ENCODE data around the gene CSNK1D.

CSNK1D gene

DNA sequence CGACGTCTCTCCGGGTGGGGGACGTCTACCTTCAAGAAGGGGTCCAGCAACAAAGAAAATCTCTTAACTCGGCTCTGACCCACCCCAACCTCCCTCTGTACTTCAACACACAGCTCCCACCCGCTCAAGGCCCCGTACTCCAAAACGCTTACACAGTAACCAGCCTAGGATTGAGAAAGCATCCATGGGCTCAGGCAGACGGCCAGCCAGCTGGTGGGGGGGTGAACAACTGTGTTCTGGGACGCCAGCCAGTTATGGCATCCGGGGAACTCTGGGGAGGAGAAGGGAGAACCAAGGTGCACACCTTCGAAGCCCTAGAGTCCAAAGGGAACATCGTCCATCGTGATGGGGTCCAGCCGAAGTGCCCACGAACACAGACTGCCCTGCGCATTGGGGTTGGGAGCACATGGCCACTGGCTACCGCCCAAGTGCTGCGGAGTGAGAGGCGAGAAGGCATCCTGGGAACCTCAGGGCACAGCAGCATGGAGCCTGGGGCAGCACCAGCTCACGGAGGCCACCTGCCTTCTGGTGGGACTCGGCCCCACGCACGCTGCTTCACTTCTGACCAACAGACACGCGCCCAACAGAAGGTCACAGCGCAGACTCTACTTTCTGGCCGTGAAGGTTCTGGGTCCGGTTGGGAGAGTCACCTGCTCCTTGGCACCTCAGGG, 30.4 kb downstream of the CSNK1D start:
- Histone ChIP-seq H3K27ac (ENCODE audit: low read depth in 2 of 2, low read length in 2 of 2) (peak overlapping the region in 1 of 2 donors; percentile 63), H3K9me3 (ENCODE audit: control insufficient read depth in 2 of 2, low read length in 2 of 2) (no peaks in the 10 kb centered on the region), H3K36me3 (ENCODE audit: control insufficient read depth in 2 of 2, insufficient read depth in 2 of 2, low read length in 2 of 2) (peaks cover 57 to 73% of the 10 kb centered on the region in 2 donors), H3K27me3 (ENCODE audit: control insufficient read depth in 2 of 2, insufficient read depth in 2 of 2, low read length in 2 of 2) (no peaks in the 10 kb centered on the region), H3K4me3 (ENCODE audit: low read length in 2 of 2) (no peak overlapping the region), H3K4me1 (ENCODE audit: control insufficient read depth in 2 of 2, insufficient read depth in 2 of 2, low read length in 2 of 2) (peaks cover 51 to 69% of the 10 kb centered on the region in 2 donors), H3K9ac (ENCODE audit: low read depth in 1 of 2, low read length in 2 of 2) (no peak overlapping the region)

DNA sequence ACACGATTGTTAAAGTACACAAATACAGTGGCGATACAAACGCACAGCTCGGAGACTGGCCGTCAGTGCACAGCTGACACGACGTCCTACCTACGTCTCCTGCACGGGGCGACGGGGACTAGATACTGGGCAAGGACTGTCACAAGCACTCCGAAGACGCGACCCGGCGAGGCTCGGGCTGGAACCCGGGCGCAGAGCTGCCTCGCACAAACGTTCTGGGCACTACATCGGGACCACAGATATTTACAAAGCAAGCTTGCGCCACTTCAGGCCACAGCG, 30.9 kb downstream of the CSNK1D start:
- H3K27me3 ChIP-seq (ENCODE audit: control insufficient read depth in 2 of 2, insufficient read depth in 2 of 2, low read length in 2 of 2) = no peaks in the 10 kb centered on the region
- no peak overlapping the region for H3K4me3 ChIP-seq (ENCODE audit: low read length in 2 of 2)
- H3K9me3 ChIP-seq (ENCODE audit: control insufficient read depth in 2 of 2, low read length in 2 of 2) = no peaks in the 10 kb centered on the region
- no peak overlapping the region for H3K9ac ChIP-seq (ENCODE audit: low read depth in 1 of 2, low read length in 2 of 2)
- H3K27ac ChIP-seq (ENCODE audit: low read depth in 2 of 2, low read length in 2 of 2) = peak overlapping the region in 1 of 2 donors; percentile 63
- H3K36me3 ChIP-seq (ENCODE audit: control insufficient read depth in 2 of 2, insufficient read depth in 2 of 2, low read length in 2 of 2) = peaks cover 55 to 71% of the 10 kb centered on the region in 2 donors
- peaks cover 55 to 74% of the 10 kb centered on the region in 2 donors for H3K4me1 ChIP-seq (ENCODE audit: control insufficient read depth in 2 of 2, insufficient read depth in 2 of 2, low read length in 2 of 2)

DNA sequence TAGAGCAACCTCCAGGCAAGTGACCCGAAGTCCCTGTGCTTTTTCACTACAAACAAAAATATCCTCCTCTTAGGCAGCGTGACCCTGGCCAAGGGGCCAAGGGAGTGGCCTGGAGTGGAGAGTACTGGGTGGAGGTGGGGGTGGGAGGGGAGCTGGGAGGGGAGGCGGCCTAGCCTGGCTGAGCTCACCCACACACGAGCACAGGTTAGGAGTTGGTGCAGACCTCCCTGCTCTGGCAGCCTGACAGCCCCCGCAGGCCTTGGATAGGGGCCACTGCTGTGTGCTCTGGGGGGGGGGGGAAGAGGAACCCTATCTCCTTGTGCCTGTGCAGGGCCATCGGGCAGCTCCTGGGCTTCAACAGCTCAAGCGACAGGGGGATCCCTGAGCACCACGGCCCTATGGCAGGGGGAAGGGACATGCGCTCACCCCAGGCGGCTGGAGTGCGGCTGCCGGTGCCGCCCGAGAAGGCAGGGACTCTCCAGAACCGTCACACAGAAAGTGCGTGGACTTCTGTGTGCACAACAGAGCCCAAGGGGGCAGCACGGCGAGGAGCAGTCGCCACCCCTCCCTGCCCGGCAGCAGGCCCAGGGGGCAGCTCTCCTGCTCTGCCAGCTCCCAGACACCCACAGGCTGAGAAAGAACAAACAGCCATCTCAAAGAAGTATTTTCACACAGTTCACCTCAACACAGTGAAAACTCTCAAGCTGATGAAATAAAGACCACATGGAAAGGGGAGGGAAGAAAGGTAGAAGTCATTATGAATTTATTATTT, 31.4 kb downstream of the CSNK1D start:
- no peaks in the 10 kb centered on the region for H3K9me3 ChIP-seq (ENCODE audit: control insufficient read depth in 2 of 2, low read length in 2 of 2)
- peak overlapping the region; percentile 60 to 63 for H3K27ac ChIP-seq (ENCODE audit: low read depth in 2 of 2, low read length in 2 of 2)
- no peak overlapping the region for H3K4me3 ChIP-seq (ENCODE audit: low read length in 2 of 2)
- peaks cover 55 to 69% of the 10 kb centered on the region in 2 donors for H3K36me3 ChIP-seq (ENCODE audit: control insufficient read depth in 2 of 2, insufficient read depth in 2 of 2, low read length in 2 of 2)
- H3K27me3 ChIP-seq (ENCODE audit: control insufficient read depth in 2 of 2, insufficient read depth in 2 of 2, low read length in 2 of 2) = no peaks in the 10 kb centered on the region
- H3K4me1 ChIP-seq (ENCODE audit: control insufficient read depth in 2 of 2, insufficient read depth in 2 of 2, low read length in 2 of 2) = peaks cover 53 to 71% of the 10 kb centered on the region in 2 donors
- peak overlapping the region in 1 of 2 donors; percentile 45 for H3K9ac ChIP-seq (ENCODE audit: low read depth in 1 of 2, low read length in 2 of 2)

DNA sequence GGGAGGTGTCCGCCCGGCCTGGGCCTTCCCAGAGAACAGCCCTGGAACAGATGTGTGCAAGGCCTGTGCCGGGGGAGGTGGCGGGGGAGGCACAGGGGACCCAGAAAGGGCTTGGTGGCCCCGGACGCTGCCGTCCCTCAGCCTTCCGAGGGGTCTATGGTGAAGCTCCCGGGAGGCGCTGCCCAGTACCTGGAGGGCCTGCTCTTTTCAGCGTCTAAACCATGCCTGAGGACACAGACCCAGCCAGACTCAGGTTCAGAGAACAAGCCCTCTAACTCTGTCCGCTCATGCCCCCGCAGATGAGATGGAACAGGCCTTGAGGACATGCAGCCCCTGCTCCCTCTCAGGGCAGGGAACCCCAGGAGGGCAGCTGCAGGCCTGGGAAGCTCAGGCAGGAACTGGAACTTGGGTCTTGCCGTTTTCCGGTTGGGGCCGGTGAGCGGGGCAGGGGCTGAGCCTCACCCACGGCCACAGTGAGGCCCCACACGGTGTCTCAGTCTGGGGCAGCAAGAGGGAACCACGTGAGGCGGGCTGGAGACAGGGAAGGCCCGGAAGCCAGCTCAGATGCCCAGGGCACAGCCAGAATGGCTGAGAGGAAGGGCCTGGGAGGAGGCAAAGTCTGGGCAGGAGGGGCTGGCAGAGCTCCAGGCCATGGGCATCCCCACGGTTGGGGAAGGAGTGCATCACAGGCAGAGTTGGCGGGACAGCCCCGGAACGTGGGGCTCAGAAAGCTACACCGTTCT, 32.1 kb downstream of the CSNK1D start:
- Histone ChIP-seq H3K36me3 (ENCODE audit: control insufficient read depth in 2 of 2, insufficient read depth in 2 of 2, low read length in 2 of 2) (peaks cover 56 to 64% of the 10 kb centered on the region in 2 donors), H3K27ac (ENCODE audit: low read depth in 2 of 2, low read length in 2 of 2) (peak overlapping the region; percentile 60 to 63), H3K4me3 (ENCODE audit: low read length in 2 of 2) (no peak overlapping the region), H3K27me3 (ENCODE audit: control insufficient read depth in 2 of 2, insufficient read depth in 2 of 2, low read length in 2 of 2) (no peaks in the 10 kb centered on the region), H3K9ac (ENCODE audit: low read depth in 1 of 2, low read length in 2 of 2) (peak overlapping the region; percentile 6 to 45), H3K4me1 (ENCODE audit: control insufficient read depth in 2 of 2, insufficient read depth in 2 of 2, low read length in 2 of 2) (peaks cover 52 to 74% of the 10 kb centered on the region in 2 donors), H3K9me3 (ENCODE audit: control insufficient read depth in 2 of 2, low read length in 2 of 2) (no peaks in the 10 kb centered on the region)

DNA sequence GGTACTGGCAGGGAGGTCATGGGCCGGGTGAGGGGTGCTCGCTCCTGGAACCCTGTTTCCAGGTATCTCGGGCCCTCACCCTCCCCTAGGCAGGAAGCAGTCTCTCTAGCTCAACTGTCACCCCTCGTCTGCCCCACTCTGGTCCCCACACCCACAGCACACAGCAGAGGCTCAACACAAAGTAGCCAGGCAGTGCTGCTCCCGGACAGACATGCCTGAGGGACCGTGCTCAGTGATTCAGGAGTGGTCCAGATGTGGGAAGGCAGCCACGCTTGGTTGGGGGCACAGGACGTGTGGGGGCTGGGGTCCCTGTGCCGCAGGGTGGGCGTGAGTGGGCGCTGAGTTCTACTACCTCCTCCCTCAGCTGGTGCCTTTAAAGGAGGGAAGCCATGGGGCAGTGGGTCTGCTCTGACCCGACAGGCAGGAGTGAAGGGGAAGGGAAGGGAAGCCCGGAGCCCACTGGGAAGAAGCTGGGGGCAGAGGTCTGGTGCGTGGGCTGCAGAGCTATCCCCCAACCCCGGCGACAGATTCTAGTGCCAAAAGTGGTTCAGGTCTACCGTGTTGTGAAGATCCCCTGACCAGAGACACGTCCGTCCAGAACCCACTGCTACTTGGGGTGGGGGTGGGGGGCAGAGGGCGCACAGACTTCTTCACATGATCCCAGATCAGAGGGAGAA, 32.9 kb downstream of the CSNK1D start:
- Histone ChIP-seq H3K27ac (ENCODE audit: low read depth in 2 of 2, low read length in 2 of 2) (peak overlapping the region in 1 of 2 donors; percentile 63), H3K4me3 (ENCODE audit: low read length in 2 of 2) (no peak overlapping the region), H3K27me3 (ENCODE audit: control insufficient read depth in 2 of 2, insufficient read depth in 2 of 2, low read length in 2 of 2) (no peaks in the 10 kb centered on the region), H3K9me3 (ENCODE audit: control insufficient read depth in 2 of 2, low read length in 2 of 2) (no peaks in the 10 kb centered on the region), H3K4me1 (ENCODE audit: control insufficient read depth in 2 of 2, insufficient read depth in 2 of 2, low read length in 2 of 2) (peaks cover 57 to 76% of the 10 kb centered on the region in 2 donors), H3K9ac (ENCODE audit: low read depth in 1 of 2, low read length in 2 of 2) (peak overlapping the region in 1 of 2 donors; percentile 18), H3K36me3 (ENCODE audit: control insufficient read depth in 2 of 2, insufficient read depth in 2 of 2, low read length in 2 of 2) (peaks cover 51 to 57% of the 10 kb centered on the region in 2 donors)

DNA sequence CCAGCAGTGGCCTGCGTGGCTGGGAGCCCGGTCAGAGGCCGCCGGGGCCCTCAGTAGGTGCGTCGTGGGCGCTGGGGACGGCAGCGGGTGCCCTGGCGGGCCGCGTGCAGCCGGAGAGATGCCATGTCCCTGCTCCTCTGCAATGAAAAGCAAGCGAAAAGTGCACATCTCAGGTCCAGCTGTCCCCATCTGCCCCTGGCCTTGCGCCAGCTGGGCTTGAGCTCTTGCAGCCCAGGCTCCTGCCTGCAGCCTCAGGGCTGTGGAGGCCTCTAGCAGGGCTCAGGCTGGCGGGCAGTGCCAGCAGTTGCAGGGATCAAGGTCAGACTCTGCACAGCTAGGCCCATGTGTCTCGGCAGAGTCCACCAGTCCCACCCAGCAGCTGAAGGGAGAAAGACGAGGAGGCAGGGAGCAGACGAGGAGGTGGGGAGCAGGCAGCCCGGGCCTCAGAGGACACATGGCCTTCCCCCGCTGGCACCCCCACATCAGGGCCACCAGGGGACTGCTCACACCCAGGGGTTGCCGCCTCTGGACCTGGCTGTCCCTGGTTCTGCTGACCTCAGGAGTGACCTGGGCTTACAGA, 33.5 kb downstream of the CSNK1D start:
- H3K36me3 ChIP-seq (ENCODE audit: control insufficient read depth in 2 of 2, insufficient read depth in 2 of 2, low read length in 2 of 2) = peaks cover 45 to 50% of the 10 kb centered on the region in 2 donors

DNA sequence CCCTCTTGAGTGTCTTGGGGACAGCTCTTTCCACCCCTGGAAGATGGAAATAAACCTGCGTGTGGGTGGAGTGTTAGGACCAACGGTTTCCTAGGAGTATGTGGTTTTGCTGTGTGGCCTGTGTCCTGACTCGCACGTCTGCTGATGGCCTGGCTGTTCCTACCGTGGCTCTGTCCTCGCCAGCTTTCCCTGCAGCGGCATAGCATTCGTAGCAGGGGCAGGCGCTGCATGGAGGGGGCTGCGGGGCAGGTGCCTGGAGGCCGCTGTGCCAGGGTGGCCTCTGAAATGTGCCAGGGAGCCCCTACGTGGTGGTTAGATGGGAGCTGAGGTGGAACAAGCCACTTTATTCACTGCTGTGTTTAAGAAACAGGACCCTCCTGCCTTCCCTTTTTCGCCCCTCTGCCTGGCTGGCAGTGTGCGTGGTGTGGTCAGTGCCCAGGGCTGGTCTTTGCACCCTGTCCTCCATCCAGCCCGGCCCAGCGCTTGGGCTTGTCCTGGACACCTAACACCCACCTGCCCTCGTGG, 34.0 kb downstream of the CSNK1D start:
- Histone ChIP-seq H3K9ac (ENCODE audit: low read depth in 1 of 2, low read length in 2 of 2) (no peak overlapping the region), H3K27ac (ENCODE audit: low read depth in 2 of 2, low read length in 2 of 2) (peak overlapping the region in 1 of 2 donors; percentile 38), H3K9me3 (ENCODE audit: control insufficient read depth in 2 of 2, low read length in 2 of 2) (no peaks in the 10 kb centered on the region), H3K36me3 (ENCODE audit: control insufficient read depth in 2 of 2, insufficient read depth in 2 of 2, low read length in 2 of 2) (peaks cover 39 to 45% of the 10 kb centered on the region in 2 donors), H3K27me3 (ENCODE audit: control insufficient read depth in 2 of 2, insufficient read depth in 2 of 2, low read length in 2 of 2) (no peaks in the 10 kb centered on the region), H3K4me3 (ENCODE audit: low read length in 2 of 2) (no peak overlapping the region), H3K4me1 (ENCODE audit: control insufficient read depth in 2 of 2, insufficient read depth in 2 of 2, low read length in 2 of 2) (peaks cover 61 to 77% of the 10 kb centered on the region in 2 donors)

More for the DNA sequence above, 33.5 kb downstream of the CSNK1D start:
- Histone ChIP-seq H3K9ac (ENCODE audit: low read depth in 1 of 2, low read length in 2 of 2) (no peak overlapping the region), H3K27ac (ENCODE audit: low read depth in 2 of 2, low read length in 2 of 2) (peak overlapping the region in 1 of 2 donors; percentile 63), H3K4me1 (ENCODE audit: control insufficient read depth in 2 of 2, insufficient read depth in 2 of 2, low read length in 2 of 2) (peaks cover 60 to 77% of the 10 kb centered on the region in 2 donors), H3K9me3 (ENCODE audit: control insufficient read depth in 2 of 2, low read length in 2 of 2) (no peaks in the 10 kb centered on the region), H3K4me3 (ENCODE audit: low read length in 2 of 2) (no peak overlapping the region), H3K27me3 (ENCODE audit: control insufficient read depth in 2 of 2, insufficient read depth in 2 of 2, low read length in 2 of 2) (no peaks in the 10 kb centered on the region)

DNA sequence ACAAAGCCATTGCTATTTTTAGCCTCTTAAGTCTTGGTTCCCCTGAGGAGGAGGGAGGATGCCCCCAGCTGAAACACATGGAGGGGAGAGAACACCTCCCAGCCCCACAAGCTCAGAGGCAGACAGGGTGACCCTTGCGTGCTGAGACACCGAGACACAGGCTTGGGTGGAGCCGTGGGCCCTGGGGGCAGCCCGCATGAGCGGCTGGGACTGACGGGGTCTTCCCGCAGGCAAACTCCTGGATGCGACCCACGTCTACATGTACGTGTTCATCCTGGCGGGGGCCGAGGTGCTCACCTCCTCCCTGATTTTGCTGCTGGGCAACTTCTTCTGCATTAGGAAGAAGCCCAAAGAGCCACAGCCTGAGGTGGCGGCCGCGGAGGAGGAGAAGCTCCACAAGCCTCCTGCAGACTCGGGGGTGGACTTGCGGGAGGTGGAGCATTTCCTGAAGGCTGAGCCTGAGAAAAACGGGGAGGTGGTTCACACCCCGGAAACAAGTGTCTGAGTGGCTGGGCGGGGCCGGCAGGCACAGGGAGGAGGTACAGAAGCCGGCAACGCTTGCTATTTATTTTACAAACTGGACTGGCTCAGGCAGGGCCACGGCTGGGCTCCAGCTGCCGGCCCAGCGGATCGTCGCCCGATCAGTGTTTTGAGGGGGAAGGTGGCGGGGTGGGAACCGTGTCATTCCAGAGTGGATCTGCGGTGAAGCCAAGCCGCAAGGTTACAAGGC, 34.9 kb downstream of the CSNK1D start:
- Histone ChIP-seq H3K27ac (ENCODE audit: low read depth in 2 of 2, low read length in 2 of 2) (peak overlapping the region; percentile 65 to 72), H3K4me3 (ENCODE audit: low read length in 2 of 2) (peak overlapping the region; percentile 34 to 52), H3K36me3 (ENCODE audit: control insufficient read depth in 2 of 2, insufficient read depth in 2 of 2, low read length in 2 of 2) (peaks cover 31 to 37% of the 10 kb centered on the region in 2 donors), H3K27me3 (ENCODE audit: control insufficient read depth in 2 of 2, insufficient read depth in 2 of 2, low read length in 2 of 2) (no peaks in the 10 kb centered on the region), H3K9ac (ENCODE audit: low read depth in 1 of 2, low read length in 2 of 2) (peak overlapping the region; percentile 14 to 55), H3K9me3 (ENCODE audit: control insufficient read depth in 2 of 2, low read length in 2 of 2) (no peaks in the 10 kb centered on the region), H3K4me1 (ENCODE audit: control insufficient read depth in 2 of 2, insufficient read depth in 2 of 2, low read length in 2 of 2) (peaks cover 59 to 74% of the 10 kb centered on the region in 2 donors)

Measured in mucosa of rectum (tissue), 2 donors.